Uterus (tissue), 2 donors: Measurements from ENCODE around the gene THBS4.

Experiments used
- POLR2A ChIP-seq, 2 donors: fragments of 450-650 bp; IDR thresholded peaks; one replicate each; pipeline ENCODE4 v1.6.1; 2016; ENCODE audit warnings: antibody characterized with exemption in 2 of 2, mild to moderate bottlenecking in 1 of 2, moderate library complexity in 1 of 2
- TF ChIP-seq, protein P1 (sequence below), 4 experiments: fragments of 200-600 bp in 2 of 4; fragments of 450-650 bp in 2 of 4; sonication (generic) in 2 of 4; IDR thresholded peaks; one replicate each; pipeline ENCODE4 v1.5.1; 2016 to 2019; ENCODE audit warnings: antibody characterized with exemption in 4 of 4, mild to moderate bottlenecking in 2 of 4, moderate library complexity in 1 of 4

DNA sequence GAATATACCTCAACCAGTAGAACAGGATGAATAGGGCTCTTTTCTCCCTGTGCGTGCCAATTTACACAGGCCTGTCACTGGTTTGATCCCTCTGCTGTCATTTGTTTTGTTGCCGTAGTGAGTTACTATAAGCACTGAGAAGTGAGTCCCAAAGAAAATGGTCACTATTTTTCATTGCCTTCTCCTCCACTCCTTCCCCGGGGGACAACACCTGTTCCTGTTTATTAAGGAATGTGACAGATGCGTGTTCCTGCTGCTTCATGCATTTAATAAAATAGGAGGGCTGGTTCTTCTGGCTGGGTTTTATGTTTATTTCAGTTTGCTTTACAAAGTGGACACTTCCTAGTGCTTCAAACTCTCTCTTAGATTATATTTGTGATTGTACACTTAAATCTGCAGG, 6.4 kb downstream of the THBS4 start:
- TF ChIP-seq, protein P1, sequence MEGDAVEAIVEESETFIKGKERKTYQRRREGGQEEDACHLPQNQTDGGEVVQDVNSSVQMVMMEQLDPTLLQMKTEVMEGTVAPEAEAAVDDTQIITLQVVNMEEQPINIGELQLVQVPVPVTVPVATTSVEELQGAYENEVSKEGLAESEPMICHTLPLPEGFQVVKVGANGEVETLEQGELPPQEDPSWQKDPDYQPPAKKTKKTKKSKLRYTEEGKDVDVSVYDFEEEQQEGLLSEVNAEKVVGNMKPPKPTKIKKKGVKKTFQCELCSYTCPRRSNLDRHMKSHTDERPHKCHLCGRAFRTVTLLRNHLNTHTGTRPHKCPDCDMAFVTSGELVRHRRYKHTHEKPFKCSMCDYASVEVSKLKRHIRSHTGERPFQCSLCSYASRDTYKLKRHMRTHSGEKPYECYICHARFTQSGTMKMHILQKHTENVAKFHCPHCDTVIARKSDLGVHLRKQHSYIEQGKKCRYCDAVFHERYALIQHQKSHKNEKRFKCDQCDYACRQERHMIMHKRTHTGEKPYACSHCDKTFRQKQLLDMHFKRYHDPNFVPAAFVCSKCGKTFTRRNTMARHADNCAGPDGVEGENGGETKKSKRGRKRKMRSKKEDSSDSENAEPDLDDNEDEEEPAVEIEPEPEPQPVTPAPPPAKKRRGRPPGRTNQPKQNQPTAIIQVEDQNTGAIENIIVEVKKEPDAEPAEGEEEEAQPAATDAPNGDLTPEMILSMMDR (IDR thresholded peaks at IDR 0.05) = no peak
- TF ChIP-seq POLR2A (IDR thresholded peaks at IDR 0.05) = no peak
